HG02943 (cell line): ENCODE measurements around the gene LRRC43.
"Not testable (repeated sequence)": the region's sequence is repeated elsewhere in the genome, so short reads cannot be mapped to it uniquely, and the experiment has no call there.

ENCODE experiments used
- ATAC-seq: cut with Tn5 transposase; IDR thresholded peaks from one replicate; pipeline ENCODE4 v1.9.1; 2021; ENCODE audit warnings: mild to moderate bottlenecking, low read depth, moderate library complexity; ENCODE audit not compliant: unreplicated experiment

The LRRC43 gene

GRCh38 chr12:122152754-122153153, 30.2 kb upstream of the LRRC43 start:
- ATAC-seq, result no peak

DNA sequence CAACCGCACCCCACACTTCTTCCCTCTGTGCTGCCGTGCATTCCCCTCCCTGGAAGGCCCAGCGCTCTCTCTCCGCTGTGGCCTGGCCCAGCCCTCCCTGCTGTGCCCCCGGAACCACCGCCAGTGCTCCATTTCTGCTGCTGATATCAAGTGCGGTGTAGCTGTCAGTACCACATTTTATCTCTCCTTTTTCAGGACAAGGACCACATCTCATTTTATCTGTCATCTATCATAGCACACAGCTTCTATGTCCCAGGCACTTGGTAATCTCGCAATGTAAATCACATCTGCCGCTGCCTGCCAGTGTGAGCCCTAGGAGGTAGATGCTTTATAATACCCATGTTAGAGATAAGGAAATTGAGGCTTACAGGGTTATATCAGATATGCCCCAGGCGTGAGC, 27.2 kb upstream of the LRRC43 start:
- ATAC-seq, result no peak

- no peak for ATAC-seq
These were observed 24.1 kb upstream of the LRRC43 start for GRCh38 chr12:122158700-122159285.

- no peak for ATAC-seq
These were observed 23.0 kb upstream of the LRRC43 start for GRCh38 chr12:122159882-122160281.

GRCh38 chr12:122160761-122161160, 22.2 kb upstream of the LRRC43 start:
- ATAC-seq, result no peak

DNA sequence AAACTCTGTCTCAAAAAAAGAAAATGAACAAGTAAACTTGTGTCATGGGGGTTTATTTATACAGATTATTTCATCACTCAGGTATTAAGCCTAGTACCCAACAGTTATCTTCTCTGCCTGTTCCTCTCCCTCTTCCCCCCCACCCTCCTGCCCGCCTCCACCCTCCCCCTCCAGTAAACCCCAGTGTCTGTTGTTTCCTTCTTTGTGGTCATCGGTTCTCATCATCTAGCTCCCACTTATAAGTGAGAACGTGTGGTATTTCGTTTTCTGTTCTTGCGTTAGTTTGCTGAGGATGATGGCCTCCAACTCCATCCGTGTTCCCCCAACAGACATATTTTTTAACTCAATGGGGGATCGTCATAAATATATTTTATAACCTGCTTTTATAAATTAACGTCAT, 21.2 kb upstream of the LRRC43 start:
- ATAC-seq, result no peak

GRCh38 chr12:122162976-122163375, 19.9 kb upstream of the LRRC43 start:
- ATAC-seq, result no peak

GRCh38 chr12:122166422-122167349, 16.2 kb upstream of the LRRC43 start:
- no peak for ATAC-seq

DNA sequence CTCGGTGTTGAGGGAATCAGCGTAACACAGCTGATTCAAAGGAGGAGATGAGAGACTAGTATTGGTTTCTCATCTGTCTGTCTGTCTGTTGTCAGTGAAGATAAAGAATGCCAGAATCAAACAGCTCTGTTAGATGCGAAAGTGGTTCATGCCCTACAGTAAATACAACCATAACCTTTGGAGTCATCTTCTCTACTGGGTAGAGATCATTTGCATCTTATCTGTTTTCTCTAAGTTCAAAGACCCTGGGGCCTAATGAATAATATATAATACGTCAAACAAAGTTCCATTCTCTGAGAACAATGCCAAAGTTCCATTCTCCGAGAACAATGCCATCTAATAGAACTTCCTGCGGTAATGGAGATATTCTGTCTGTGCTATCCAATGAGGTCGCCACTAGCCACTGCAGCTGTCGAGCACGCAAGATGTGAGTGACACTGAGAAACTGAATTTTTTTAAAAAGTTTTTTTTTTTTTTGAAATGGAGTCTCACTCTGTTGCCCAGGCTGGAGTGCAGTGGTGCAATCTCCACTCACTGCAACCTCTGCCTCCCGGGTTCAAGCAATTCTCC, 15.5 kb upstream of the LRRC43 start:
- ATAC-seq, result no peak

- no peak for ATAC-seq
These were observed 14.4 kb upstream of the LRRC43 start for GRCh38 chr12:122168492-122168891.

DNA sequence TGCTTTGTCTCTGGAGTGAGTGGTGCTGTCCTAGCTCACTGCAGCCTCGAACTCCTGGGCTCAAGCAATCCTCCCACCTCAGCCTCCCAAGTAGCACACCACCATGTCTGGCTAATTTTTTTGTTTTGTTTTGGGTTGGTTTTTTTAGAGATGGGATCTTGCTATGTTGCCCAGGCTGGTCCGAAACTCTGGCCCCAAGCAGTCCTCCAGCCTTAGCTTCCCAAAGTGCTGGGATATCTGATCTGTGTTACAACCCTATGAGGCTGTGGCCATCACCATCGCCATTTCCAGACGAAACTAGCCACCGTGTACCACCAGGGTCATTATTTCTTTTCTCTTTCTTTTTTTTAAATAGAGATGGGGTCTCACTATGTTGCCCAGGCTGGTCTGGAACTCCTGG, 11.5 kb upstream of the LRRC43 start:
- ATAC-seq, result no peak

GRCh38 chr12:122172262-122172939, 10.5 kb upstream of the LRRC43 start:
- ATAC-seq, result no peak

DNA sequence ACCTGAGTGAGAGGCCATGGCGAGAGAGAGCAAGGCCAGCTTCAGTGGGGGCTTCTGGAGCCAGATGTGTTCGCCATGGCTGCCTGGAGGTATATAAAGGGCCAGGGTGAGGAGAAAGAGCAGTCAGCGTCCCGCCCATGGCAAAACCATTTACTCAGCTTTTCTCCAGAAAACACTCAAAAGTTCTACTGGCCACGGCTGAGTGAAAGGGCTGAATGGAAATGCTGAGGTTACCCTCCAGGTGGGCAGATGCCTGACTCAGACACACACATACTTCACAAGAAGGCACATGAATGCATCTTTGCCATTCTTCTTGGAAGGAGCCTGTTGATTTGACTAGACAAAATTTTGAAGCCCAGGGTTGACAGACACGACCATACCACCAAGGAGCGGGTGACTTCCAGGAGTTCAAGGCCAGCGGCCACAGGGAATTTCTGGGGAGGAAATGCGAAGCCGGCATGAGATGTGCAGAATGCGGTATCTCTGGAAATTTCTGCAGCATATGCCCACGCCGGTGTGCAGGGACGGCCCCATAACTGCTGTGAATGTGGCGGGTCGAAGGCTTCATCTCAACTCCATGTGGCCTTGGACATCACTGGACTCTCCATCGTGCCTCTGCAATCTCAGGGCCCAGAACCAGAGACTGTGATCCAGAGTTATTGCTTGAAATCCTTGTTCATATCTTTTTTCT, 8.6 kb upstream of the LRRC43 start, which contains the start of gene IL31:
Gene IL31, minus strand, starts transcription at position 67 of the 691 bp plus-strand sequence. Its CDS starts 49 bp downstream, at position 18.
- no peak for ATAC-seq

DNA sequence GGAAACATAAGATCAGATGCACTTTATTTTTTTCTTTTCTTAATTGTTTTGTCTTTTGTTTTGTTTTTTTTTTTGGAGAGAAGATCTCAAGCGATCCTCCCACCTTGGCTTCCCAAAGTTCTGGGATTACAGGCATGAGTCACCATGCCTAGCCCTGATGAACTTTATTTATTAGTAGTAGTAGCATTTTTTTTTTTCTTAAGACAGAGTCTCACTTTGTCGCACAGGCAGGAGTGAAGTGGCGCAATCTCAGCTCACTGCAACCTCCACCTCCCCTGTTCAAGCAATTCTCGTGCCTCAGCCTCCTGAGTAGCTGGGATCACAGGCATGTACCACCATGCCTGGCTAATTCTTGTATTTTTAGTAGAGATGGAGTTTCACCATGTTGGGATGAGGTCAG, 6.5 kb upstream of the LRRC43 start:
- ATAC-seq, result not testable (repeated sequence)

DNA sequence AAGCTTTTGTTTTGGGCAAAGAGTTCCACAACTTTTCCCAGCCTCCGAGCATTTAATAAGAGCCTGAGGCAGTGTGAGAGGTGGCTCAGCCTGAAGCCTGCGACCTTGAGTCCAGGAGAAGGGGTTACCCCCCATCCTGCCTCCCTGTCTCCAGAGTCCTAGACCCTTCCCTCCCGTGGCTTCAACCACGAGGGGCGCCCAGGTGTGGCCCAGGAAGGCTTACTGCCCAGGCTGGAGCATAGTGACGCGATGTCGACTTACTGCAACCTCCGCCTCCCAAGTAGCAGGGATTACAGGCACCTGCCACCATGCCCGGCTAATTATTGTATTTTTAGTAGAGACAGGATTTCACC, 641 bp downstream of the LRRC43 start:
- no peak for ATAC-seq

- ATAC-seq, result no peak
These were observed 1.6 kb downstream of the LRRC43 start for GRCh38 chr12:122184517-122184916.

- ATAC-seq, result no peak
These were observed 2.2 kb downstream of the LRRC43 start for GRCh38 chr12:122185079-122185478.

- ATAC-seq, result no peak
These were observed 2.7 kb downstream of the LRRC43 start for GRCh38 chr12:122185494-122186082.

DNA sequence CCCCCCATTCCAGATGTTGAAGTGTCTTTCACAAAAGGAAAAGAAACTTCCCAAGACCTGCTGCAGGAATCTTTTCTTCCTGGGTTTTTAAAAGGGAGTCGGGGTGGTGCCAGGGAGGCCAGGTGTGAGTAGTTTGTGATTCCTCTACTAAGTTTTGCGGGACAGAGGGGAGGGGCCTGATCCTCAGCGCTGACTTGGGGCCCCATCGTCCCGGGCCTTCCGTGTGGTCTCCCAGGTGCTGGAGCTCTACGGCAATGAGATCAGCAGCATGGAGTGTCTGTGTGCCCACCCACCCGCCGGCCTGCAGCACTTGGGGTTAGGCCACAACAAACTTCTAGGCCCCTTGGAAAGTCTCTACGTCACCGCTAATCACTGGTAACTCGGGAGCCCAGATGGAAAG, 4.5 kb downstream of the LRRC43 start:
- no peak for ATAC-seq
